Parathyroid adenoma (tissue), 2 donors: ENCODE data around the gene RNF175.

ENCODE experiments used
- H2AFZ ChIP-seq: fragments of 300-600 bp; sonication (generic); one replicate; pipeline ENCODE4 v1.7.0; 2017; ENCODE audit warnings: antibody characterized with exemption, mild to moderate bottlenecking
- H3K27ac ChIP-seq: fragments of 300-600 bp; sonication (generic); one replicate; pipeline ENCODE4 v1.7.0; 2017
- H3K27me3 ChIP-seq: fragments of 300-600 bp; sonication (generic); one replicate; pipeline ENCODE4 v1.7.0; 2017; ENCODE audit warnings: low read length; ENCODE audit not compliant: control insufficient read depth, insufficient read depth
- H3K36me3 ChIP-seq: fragments of 300-600 bp; sonication (generic); one replicate; pipeline ENCODE4 v1.7.0; 2017; ENCODE audit warnings: low read length; ENCODE audit not compliant: control insufficient read depth, insufficient read depth
- H3K4me1 ChIP-seq: fragments of 300-600 bp; sonication (generic); one replicate; pipeline ENCODE4 v1.7.0; 2017; ENCODE audit warnings: control low read depth
- H3K4me2 ChIP-seq: fragments of 300-600 bp; sonication (generic); one replicate; pipeline ENCODE4 v1.7.0; 2017; ENCODE audit warnings: low read length
- H3K4me3 ChIP-seq: fragments of 300-600 bp; sonication (generic); one replicate; pipeline ENCODE4 v1.7.0; 2017; ENCODE audit warnings: low read depth, low read length
- H3K79me2 ChIP-seq: fragments of 300-600 bp; sonication (generic); one replicate; pipeline ENCODE4 v1.7.0; 2017; ENCODE audit warnings: control low read depth
- H3K9ac ChIP-seq: fragments of 300-600 bp; sonication (generic); one replicate; pipeline ENCODE4 v1.7.0; 2017; ENCODE audit warnings: mild to moderate bottlenecking
- H3K9me3 ChIP-seq: fragments of 300-600 bp; sonication (generic); one replicate; pipeline ENCODE4 v1.7.0; 2017; ENCODE audit warnings: low read length; ENCODE audit not compliant: control insufficient read depth
- TF ChIP-seq, protein P1 (sequence below): fragments of 300-600 bp; sonication (generic); IDR thresholded peaks from one replicate; pipeline ENCODE4 v1.7.0; 2017; ENCODE audit warnings: antibody characterized with exemption, mild to moderate bottlenecking
- donor health status: primary hyperparathyroidism.

The RNF175 gene

GRCh38 chr4:153804722-153805121 lies 44.9 kb upstream of the RNF175 start:
- TF ChIP-seq, protein P1, sequence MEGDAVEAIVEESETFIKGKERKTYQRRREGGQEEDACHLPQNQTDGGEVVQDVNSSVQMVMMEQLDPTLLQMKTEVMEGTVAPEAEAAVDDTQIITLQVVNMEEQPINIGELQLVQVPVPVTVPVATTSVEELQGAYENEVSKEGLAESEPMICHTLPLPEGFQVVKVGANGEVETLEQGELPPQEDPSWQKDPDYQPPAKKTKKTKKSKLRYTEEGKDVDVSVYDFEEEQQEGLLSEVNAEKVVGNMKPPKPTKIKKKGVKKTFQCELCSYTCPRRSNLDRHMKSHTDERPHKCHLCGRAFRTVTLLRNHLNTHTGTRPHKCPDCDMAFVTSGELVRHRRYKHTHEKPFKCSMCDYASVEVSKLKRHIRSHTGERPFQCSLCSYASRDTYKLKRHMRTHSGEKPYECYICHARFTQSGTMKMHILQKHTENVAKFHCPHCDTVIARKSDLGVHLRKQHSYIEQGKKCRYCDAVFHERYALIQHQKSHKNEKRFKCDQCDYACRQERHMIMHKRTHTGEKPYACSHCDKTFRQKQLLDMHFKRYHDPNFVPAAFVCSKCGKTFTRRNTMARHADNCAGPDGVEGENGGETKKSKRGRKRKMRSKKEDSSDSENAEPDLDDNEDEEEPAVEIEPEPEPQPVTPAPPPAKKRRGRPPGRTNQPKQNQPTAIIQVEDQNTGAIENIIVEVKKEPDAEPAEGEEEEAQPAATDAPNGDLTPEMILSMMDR, result no peak
- H3K4me1 ChIP-seq, result no peaks in the 10 kb centered on the region
- H3K9ac ChIP-seq, result no peak overlapping the region
- H3K79me2 ChIP-seq, result no peaks in the 10 kb centered on the region
- H3K27me3 ChIP-seq, result no peaks in the 10 kb centered on the region
- H3K27ac ChIP-seq, result no peak overlapping the region
- H3K4me2 ChIP-seq, result no peak overlapping the region
- no peaks in the 10 kb centered on the region for H3K9me3 ChIP-seq
- H2AFZ ChIP-seq, result no peak overlapping the region
- no peaks in the 10 kb centered on the region for H3K36me3 ChIP-seq
- H3K4me3 ChIP-seq, result no peak overlapping the region

GRCh38 chr4:153799694-153800074 lies 39.9 kb upstream of the RNF175 start:
- Histone ChIP-seq H3K79me2 (no peaks in the 10 kb centered on the region), H3K9ac (no peak overlapping the region), H3K27ac (no peak overlapping the region), H3K9me3 (no peaks in the 10 kb centered on the region), H3K4me3 (no peak overlapping the region), H3K27me3 (no peaks in the 10 kb centered on the region), H3K4me1 (no peaks in the 10 kb centered on the region), H2AFZ (no peak overlapping the region), H3K4me2 (no peak overlapping the region), H3K36me3 (no peaks in the 10 kb centered on the region)
- TF ChIP-seq, protein P1, result no peak

- Histone ChIP-seq H2AFZ (no peak overlapping the region), H3K36me3 (no peaks in the 10 kb centered on the region), H3K9ac (no peak overlapping the region), H3K4me3 (no peak overlapping the region), H3K27me3 (no peaks in the 10 kb centered on the region), H3K4me1 (no peaks in the 10 kb centered on the region), H3K4me2 (no peak overlapping the region), H3K27ac (no peak overlapping the region), H3K79me2 (no peaks in the 10 kb centered on the region), H3K9me3 (no peaks in the 10 kb centered on the region)
- TF ChIP-seq, protein P1, result no peak
These were observed 39.3 kb upstream of the RNF175 start for GRCh38 chr4:153798901-153799693.

DNA sequence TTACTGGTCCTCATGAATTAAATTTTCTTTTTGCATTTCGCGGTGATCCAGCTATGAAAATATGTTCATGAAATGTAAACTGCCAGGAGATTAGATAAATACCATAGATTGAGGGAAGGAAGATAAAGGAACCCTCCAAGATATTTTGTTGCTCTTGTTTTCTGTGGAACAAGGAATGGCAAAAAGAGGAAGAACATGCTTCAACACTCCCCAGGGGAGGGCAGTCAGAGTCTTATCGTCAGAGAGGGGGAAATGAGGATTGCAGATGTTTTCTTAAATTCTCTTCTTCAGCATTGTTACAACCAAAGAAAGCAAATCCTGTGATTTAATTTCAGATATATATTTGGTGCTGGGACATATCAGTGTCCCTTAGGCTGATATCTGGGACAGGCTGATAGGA lies 38.6 kb upstream of the RNF175 start:
- TF ChIP-seq, protein P1, result no peak
- H3K36me3 ChIP-seq, result no peaks in the 10 kb centered on the region
- H3K27me3 ChIP-seq, result no peaks in the 10 kb centered on the region
- no peaks in the 10 kb centered on the region for H3K9me3 ChIP-seq
- no peak overlapping the region for H3K4me2 ChIP-seq
- no peaks in the 10 kb centered on the region for H3K79me2 ChIP-seq
- H3K27ac ChIP-seq, result no peak overlapping the region
- no peak overlapping the region for H3K4me3 ChIP-seq
- H3K4me1 ChIP-seq, result no peaks in the 10 kb centered on the region
- no peak overlapping the region for H2AFZ ChIP-seq
- H3K9ac ChIP-seq, result no peak overlapping the region

- H3K9ac ChIP-seq, result no peak overlapping the region
- TF ChIP-seq, protein P1, result no peak
- H3K4me3 ChIP-seq, result no peak overlapping the region
- H3K36me3 ChIP-seq, result no peaks in the 10 kb centered on the region
- no peak overlapping the region for H3K27ac ChIP-seq
- H3K27me3 ChIP-seq, result no peaks in the 10 kb centered on the region
- no peaks in the 10 kb centered on the region for H3K9me3 ChIP-seq
- no peaks in the 10 kb centered on the region for H3K79me2 ChIP-seq
- no peak overlapping the region for H2AFZ ChIP-seq
- H3K4me2 ChIP-seq, result no peak overlapping the region
- no peaks in the 10 kb centered on the region for H3K4me1 ChIP-seq
These were observed 34.2 kb upstream of the RNF175 start for GRCh38 chr4:153794006-153794405.
